Neural progenitor cell (in vitro differentiated cells): ENCODE data around the gene COL4A2. TPM values are rescaled to one million over a fixed set of nuclear protein-coding genes. Genes with fewer than 3 reads are reported as not detected.

ENCODE experiments used
- DNase-seq: peaks from one replicate; pipeline ENCODE4 v3.0.0-alpha.2; 2016; ENCODE audit warnings: low spot score
- H2AFZ ChIP-seq: fragments of 200-600 bp; sonication (generic); replicated peaks from 2 replicates; pipeline ENCODE4 v1.6.1; 2016; ENCODE audit warnings: antibody characterized with exemption
- H3F3A ChIP-seq: fragments of 200-600 bp; sonication (generic); 2 replicates; pipeline ENCODE4 v1.6.1; 2016; ENCODE audit warnings: antibody characterized with exemption, low read depth
- H3K27ac ChIP-seq: fragments of 200-600 bp; sonication (generic); 2 replicates; pipeline ENCODE4 v1.5.1; 2016; ENCODE audit warnings: mild to moderate bottlenecking
- H3K27me3 ChIP-seq: fragments of 200-600 bp; sonication (generic); 2 replicates; pipeline ENCODE4 v1.6.1; 2016; ENCODE audit warnings: mild to moderate bottlenecking, moderate library complexity
- H3K36me3 ChIP-seq: fragments of 200-600 bp; sonication (generic); 2 replicates; pipeline ENCODE4 v1.5.1; 2016
- H3K4me1 ChIP-seq: fragments of 200-600 bp; sonication (generic); 2 replicates; pipeline ENCODE4 v1.6.1; 2016; ENCODE audit warnings: mixed run types
- H3K4me2 ChIP-seq: fragments of 200-600 bp; sonication (generic); 2 replicates; pipeline ENCODE4 v1.6.1; 2016
- H3K4me3 ChIP-seq: fragments of 200-600 bp; sonication (generic); 2 replicates; pipeline ENCODE4 v1.5.1; 2016
- H3K79me2 ChIP-seq: fragments of 200-600 bp; sonication (generic); 2 replicates; pipeline ENCODE4 v1.6.1; 2016; ENCODE audit warnings: low read depth
- H3K9ac ChIP-seq: fragments of 200-600 bp; sonication (generic); 2 replicates; pipeline ENCODE4 v1.6.1; 2016
- H3K9me3 ChIP-seq: fragments of 200-600 bp; sonication (generic); 2 replicates; pipeline ENCODE4 v1.5.1; 2016; ENCODE audit warnings: low read depth
- H4K20me1 ChIP-seq: fragments of 200-600 bp; sonication (generic); 2 replicates; pipeline ENCODE4 v1.6.1; 2016; ENCODE audit warnings: low read depth
- H3K27ac Mint-ChIP-seq: 3 replicates; pipeline ENCODE4 v1.8.0; 2021; ENCODE audit warnings: mixed read lengths
- H3K27me3 Mint-ChIP-seq: 2 replicates; pipeline ENCODE4 v1.8.0; 2022; ENCODE audit warnings: low read depth, mild to moderate bottlenecking, inconsistent platforms, moderate library complexity, mixed read lengths; ENCODE audit not compliant: insufficient read depth
- H3K36me3 Mint-ChIP-seq: 3 replicates; pipeline ENCODE4 v1.8.0; 2021; ENCODE audit warnings: mixed read lengths
- H3K4me1 Mint-ChIP-seq: 3 replicates; pipeline ENCODE4 v1.8.0; 2021; ENCODE audit warnings: mixed read lengths
- H3K4me3 Mint-ChIP-seq: 3 replicates; pipeline ENCODE4 v1.8.0; 2021; ENCODE audit warnings: mild to moderate bottlenecking, moderate library complexity, mixed read lengths
- H3K9me3 Mint-ChIP-seq: 3 replicates; pipeline ENCODE4 v1.8.0; 2020; ENCODE audit warnings: mixed read lengths
- EZH2 ChIP-seq: fragments of 200-600 bp; sonication (generic); IDR thresholded peaks from 2 replicates; pipeline ENCODE4 v1.6.1; 2017; ENCODE audit warnings: antibody characterized with exemption, mild to moderate bottlenecking, moderate library complexity
- EZH2phosphoT487 ChIP-seq: fragments of 200-600 bp; sonication (generic); IDR thresholded peaks from 2 replicates; pipeline ENCODE4 v1.6.1; 2017; ENCODE audit warnings: antibody characterized with exemption
- total RNA-seq: library from RNA; depleted of rRNA; stranded (reverse); fragments of >200 nt; gene quantifications from 2 replicates; pipeline ENCODE4 v1.2.3, GENCODE V29; 2015; ENCODE audit warnings: low replicate concordance
- TF ChIP-seq, protein P1 (sequence below): fragments of 200-600 bp; sonication (generic); IDR thresholded peaks from 2 replicates; pipeline ENCODE4 v1.5.1; 2017; ENCODE audit warnings: antibody characterized with exemption, mild to moderate bottlenecking

Gene COL4A2
- total RNA-seq, 1 donor from 2014 or later: 73.6 TPM

DNA sequence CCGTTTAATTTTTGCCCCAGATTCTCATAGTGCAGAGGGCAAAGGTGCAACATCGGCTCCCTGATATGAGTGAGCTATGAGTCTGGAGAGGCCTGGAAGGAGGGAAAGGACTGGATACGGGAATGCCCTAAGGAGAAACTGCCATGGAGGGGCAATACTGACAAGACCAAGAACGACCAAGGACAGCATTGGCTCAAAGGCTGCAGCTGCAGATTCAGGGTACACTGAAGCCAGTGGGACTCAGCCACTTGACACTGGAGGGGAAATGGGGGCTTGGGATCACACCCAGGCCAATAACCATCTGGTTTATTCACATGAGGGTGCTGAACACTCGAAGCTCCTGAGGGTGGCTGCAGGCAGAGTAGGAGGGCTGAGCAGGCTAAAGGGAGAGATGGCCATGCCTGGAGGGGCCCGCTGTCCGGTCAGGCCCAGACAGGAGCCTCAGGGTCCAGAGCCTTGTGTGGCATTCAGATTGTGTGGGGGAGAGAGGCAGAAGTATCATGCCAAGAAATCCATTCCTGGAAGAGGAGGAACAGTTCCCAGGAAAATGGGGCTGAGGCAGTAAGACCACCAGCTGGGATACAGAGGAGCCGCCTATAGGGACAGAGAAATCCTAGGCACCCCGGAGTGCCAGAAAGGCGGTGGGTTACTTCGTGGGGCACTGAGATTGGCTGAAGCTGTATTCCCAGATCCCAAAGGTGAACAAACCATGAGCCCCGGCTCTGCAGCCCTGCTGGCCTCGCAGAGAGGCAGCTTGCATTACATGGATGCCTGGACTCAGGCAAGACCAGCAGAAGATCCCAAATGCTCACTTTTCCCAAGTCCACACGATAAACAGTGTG lies 20.9 kb upstream of the COL4A2 start:
- no peak overlapping the region for H3K27ac ChIP-seq
- H3K36me3 Mint-ChIP-seq: peaks cover 21% of the 10 kb centered on the region
- H3K9me3 ChIP-seq: no peaks in the 10 kb centered on the region
- H3K4me1 Mint-ChIP-seq: peaks cover 10% of the 10 kb centered on the region
- H3K4me1 ChIP-seq: peaks cover 3% of the 10 kb centered on the region
- H3K79me2 ChIP-seq: no peaks in the 10 kb centered on the region
- H3K4me3 ChIP-seq: no peak overlapping the region
- H3K27me3 ChIP-seq: no peaks in the 10 kb centered on the region
- H3K9ac ChIP-seq: no peak overlapping the region
- TF ChIP-seq, protein P1, sequence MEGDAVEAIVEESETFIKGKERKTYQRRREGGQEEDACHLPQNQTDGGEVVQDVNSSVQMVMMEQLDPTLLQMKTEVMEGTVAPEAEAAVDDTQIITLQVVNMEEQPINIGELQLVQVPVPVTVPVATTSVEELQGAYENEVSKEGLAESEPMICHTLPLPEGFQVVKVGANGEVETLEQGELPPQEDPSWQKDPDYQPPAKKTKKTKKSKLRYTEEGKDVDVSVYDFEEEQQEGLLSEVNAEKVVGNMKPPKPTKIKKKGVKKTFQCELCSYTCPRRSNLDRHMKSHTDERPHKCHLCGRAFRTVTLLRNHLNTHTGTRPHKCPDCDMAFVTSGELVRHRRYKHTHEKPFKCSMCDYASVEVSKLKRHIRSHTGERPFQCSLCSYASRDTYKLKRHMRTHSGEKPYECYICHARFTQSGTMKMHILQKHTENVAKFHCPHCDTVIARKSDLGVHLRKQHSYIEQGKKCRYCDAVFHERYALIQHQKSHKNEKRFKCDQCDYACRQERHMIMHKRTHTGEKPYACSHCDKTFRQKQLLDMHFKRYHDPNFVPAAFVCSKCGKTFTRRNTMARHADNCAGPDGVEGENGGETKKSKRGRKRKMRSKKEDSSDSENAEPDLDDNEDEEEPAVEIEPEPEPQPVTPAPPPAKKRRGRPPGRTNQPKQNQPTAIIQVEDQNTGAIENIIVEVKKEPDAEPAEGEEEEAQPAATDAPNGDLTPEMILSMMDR: no peak
- TF ChIP-seq EZH2: no peak
- TF ChIP-seq EZH2phosphoT487: no peak
- no peak overlapping the region for H3K4me3 Mint-ChIP-seq
- H3K27ac Mint-ChIP-seq: no peak overlapping the region
- peaks cover 5% of the 10 kb centered on the region for H3K9me3 Mint-ChIP-seq
- H3F3A ChIP-seq: no peaks in the 10 kb centered on the region
- no peak overlapping the region for H2AFZ ChIP-seq
- peaks cover 9% of the 10 kb centered on the region for H4K20me1 ChIP-seq
- DNase-seq: no peak
- H3K36me3 ChIP-seq: no peaks in the 10 kb centered on the region
- peaks cover 5% of the 10 kb centered on the region for H3K27me3 Mint-ChIP-seq
- H3K4me2 ChIP-seq: no peak overlapping the region

DNA sequence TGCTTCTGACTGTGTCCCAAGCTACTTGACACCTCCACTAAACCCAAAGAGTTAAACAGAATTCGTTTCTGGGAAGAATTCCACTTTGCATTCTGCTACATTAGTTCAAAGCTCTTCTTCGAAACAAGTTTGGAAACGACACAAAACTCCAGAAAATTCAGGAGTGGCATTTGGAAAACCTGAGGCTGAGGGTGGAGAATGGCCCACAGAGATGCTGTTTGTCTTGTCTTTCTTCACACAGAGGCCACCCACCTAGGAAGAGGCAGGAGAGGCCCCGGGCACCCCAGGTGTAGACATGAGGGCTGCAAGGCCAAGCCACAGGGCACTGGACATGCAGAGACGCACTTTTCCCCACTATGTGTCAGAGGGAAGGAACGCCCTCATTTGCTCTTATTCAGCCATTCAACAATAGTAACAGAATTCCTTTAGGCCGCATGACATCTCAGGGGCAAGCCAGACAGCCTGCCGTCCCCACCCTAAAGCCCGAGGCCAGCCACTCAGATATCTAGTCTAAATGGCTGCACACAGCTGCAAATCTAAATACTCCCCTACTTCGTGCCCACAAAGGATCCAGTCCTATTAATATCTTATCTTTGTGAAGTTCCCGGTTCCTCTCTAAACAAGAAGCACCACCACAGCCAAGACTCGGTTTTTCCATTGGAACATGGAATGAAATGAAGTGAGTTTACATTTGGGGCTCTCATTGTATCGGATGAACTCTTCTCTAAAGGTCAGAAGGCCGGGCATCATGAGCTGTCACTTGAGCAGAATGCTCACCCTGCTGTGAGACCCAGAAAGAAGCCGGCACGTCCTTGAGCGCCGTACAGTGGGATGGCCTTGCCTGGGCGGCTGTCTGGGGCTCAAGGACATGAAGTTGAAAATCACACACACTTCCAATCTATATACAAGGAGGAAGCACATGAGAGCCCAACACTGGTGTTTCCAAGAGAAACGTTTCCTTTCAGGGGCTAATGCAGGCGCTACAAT lies 20.0 kb upstream of the COL4A2 start:
- TF ChIP-seq EZH2 (no peak), EZH2phosphoT487 (no peak)
- TF ChIP-seq, protein P1: no peak
- H3F3A ChIP-seq: no peaks in the 10 kb centered on the region
- peaks cover 3% of the 10 kb centered on the region for H3K4me1 ChIP-seq
- H3K9me3 ChIP-seq: no peaks in the 10 kb centered on the region
- no peak overlapping the region for H3K4me2 ChIP-seq
- H3K27ac ChIP-seq: no peak overlapping the region
- H3K4me3 Mint-ChIP-seq: no peak overlapping the region
- H3K4me3 ChIP-seq: no peak overlapping the region
- peaks cover 9% of the 10 kb centered on the region for H4K20me1 ChIP-seq
- H3K36me3 Mint-ChIP-seq: peaks cover 24% of the 10 kb centered on the region
- no peaks in the 10 kb centered on the region for H3K79me2 ChIP-seq
- no peak overlapping the region for H2AFZ ChIP-seq
- H3K9me3 Mint-ChIP-seq: peaks cover 10% of the 10 kb centered on the region
- H3K4me1 Mint-ChIP-seq: peaks cover 10% of the 10 kb centered on the region
- H3K36me3 ChIP-seq: no peaks in the 10 kb centered on the region
- H3K27me3 Mint-ChIP-seq: peaks cover 5% of the 10 kb centered on the region
- no peak overlapping the region for H3K9ac ChIP-seq
- no peak for DNase-seq
- no peak overlapping the region for H3K27ac Mint-ChIP-seq
- H3K27me3 ChIP-seq: no peaks in the 10 kb centered on the region

DNA sequence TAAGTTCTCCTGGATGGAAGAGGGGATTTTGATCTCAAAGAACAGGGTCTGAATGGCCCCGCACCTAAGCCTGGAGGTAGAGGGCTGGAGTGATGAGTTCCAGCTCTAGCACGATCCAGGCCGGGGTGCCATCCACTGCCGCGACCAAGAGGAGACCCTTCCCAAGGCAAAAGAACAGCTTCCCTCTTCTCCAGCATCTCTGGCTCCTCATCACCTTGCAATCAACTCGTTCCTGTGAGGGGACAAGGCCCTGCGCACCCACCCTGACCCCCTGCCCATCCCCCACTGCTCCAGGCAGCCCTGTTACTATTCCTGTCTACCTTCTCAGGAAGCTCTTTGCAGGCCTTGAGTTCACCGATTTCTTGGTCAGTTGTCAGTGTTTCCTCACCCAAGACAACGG lies 17.9 kb upstream of the COL4A2 start:
- no peaks in the 10 kb centered on the region for H3F3A ChIP-seq
- H3K4me3 Mint-ChIP-seq: no peak overlapping the region
- no peak overlapping the region for H3K9ac ChIP-seq
- H2AFZ ChIP-seq: no peak overlapping the region
- H4K20me1 ChIP-seq: peaks cover 14% of the 10 kb centered on the region
- TF ChIP-seq EZH2 (no peak), EZH2phosphoT487 (no peak)
- TF ChIP-seq, protein P1: no peak
- H3K27ac Mint-ChIP-seq: no peak overlapping the region
- DNase-seq: no peak
- H3K9me3 ChIP-seq: no peaks in the 10 kb centered on the region
- H3K36me3 ChIP-seq: no peaks in the 10 kb centered on the region
- no peak overlapping the region for H3K27ac ChIP-seq
- peaks cover 10% of the 10 kb centered on the region for H3K4me1 Mint-ChIP-seq
- peaks cover 4% of the 10 kb centered on the region for H3K79me2 ChIP-seq
- H3K27me3 ChIP-seq: no peaks in the 10 kb centered on the region
- H3K4me3 ChIP-seq: no peak overlapping the region
- H3K9me3 Mint-ChIP-seq: peaks cover 10% of the 10 kb centered on the region
- peaks cover 22% of the 10 kb centered on the region for H3K36me3 Mint-ChIP-seq
- peaks cover 3% of the 10 kb centered on the region for H3K4me1 ChIP-seq
- peaks cover 5% of the 10 kb centered on the region for H3K27me3 Mint-ChIP-seq
- no peak overlapping the region for H3K4me2 ChIP-seq
